GM23338 (cell line): ENCODE data around the gene PIAS4. TPM values are rescaled to one million over a fixed set of nuclear protein-coding genes. Genes with fewer than 3 reads are reported as not detected.

ENCODE experiments used
- ATAC-seq: fragments of 200-7000 bp; cut with Tn5 transposase; 3 replicates; pipeline ENCODE4 v1.9.1; 2020
- DNase-seq: peaks from one replicate; pipeline ENCODE4 v3.0.0-alpha.2; 2015; ENCODE audit warnings: low spot score
- H2AFZ ChIP-seq: fragments of 200-600 bp; sonication (generic); 2 replicates; pipeline ENCODE4 v1.8.0; 2016; ENCODE audit warnings: antibody characterized with exemption, mild to moderate bottlenecking, moderate library complexity
- H3F3A ChIP-seq: fragments of 200-600 bp; sonication (generic); replicated peaks from 2 replicates; pipeline ENCODE4 v1.8.0; 2017; ENCODE audit warnings: antibody characterized with exemption, mixed run types, low read depth
- H3K27ac ChIP-seq: fragments of 200-600 bp; sonication (generic); 2 replicates; pipeline ENCODE4 v1.6.1; 2016; ENCODE audit warnings: low read depth
- H3K27me3 ChIP-seq: fragments of 200-600 bp; sonication (generic); 2 replicates; pipeline ENCODE4 v1.8.0; 2016; ENCODE audit warnings: mild to moderate bottlenecking, mixed run types, moderate library complexity; ENCODE audit not compliant: insufficient read depth
- H3K36me3 ChIP-seq: fragments of 200-600 bp; sonication (generic); 2 replicates; pipeline ENCODE4 v1.8.0; 2016; ENCODE audit warnings: mild to moderate bottlenecking; ENCODE audit not compliant: insufficient read depth
- H3K4me1 ChIP-seq: fragments of 200-600 bp; sonication (generic); 2 replicates; pipeline ENCODE4 v1.8.0; 2016; ENCODE audit warnings: mild to moderate bottlenecking, moderate library complexity; ENCODE audit not compliant: insufficient read depth
- H3K4me2 ChIP-seq: fragments of 200-600 bp; sonication (generic); 2 replicates; pipeline ENCODE4 v1.7.1; 2017; ENCODE audit warnings: mixed run types
- H3K4me3 ChIP-seq: fragments of 200-600 bp; sonication (generic); 2 replicates; pipeline ENCODE4 v1.6.1; 2016; ENCODE audit warnings: mixed run types
- H3K79me2 ChIP-seq: fragments of 200-600 bp; sonication (generic); replicated peaks from 2 replicates; pipeline ENCODE4 v1.8.0; 2017; ENCODE audit warnings: mild to moderate bottlenecking; ENCODE audit not compliant: insufficient read depth
- H3K9me2 ChIP-seq: fragments of 200-600 bp; sonication (generic); 2 replicates; pipeline ENCODE4 v1.8.0; 2017; ENCODE audit not compliant: insufficient read depth
- H4K20me1 ChIP-seq: fragments of 200-600 bp; sonication (generic); replicated peaks from 2 replicates; pipeline ENCODE4 v1.8.0; 2017; ENCODE audit warnings: mild to moderate bottlenecking; ENCODE audit not compliant: insufficient read depth
- H3K27ac Mint-ChIP-seq: 2 replicates; pipeline ENCODE4 v1.8.0; 2020; ENCODE audit warnings: inconsistent platforms, mild to moderate bottlenecking, moderate library complexity, mixed read lengths
- H3K27me3 Mint-ChIP-seq: 3 replicates; pipeline ENCODE4 v1.8.0; 2022; ENCODE audit warnings: low read depth, mild to moderate bottlenecking, moderate library complexity, mixed read lengths, inconsistent platforms; ENCODE audit not compliant: insufficient read depth, poor library complexity
- H3K36me3 Mint-ChIP-seq: 3 replicates; pipeline ENCODE4 v1.8.0; 2021; ENCODE audit warnings: low read depth, mild to moderate bottlenecking, inconsistent platforms, moderate library complexity, mixed read lengths
- H3K4me1 Mint-ChIP-seq: 3 replicates; pipeline ENCODE4 v1.8.0; 2020; ENCODE audit warnings: mild to moderate bottlenecking, inconsistent platforms, mixed read lengths
- H3K4me3 Mint-ChIP-seq: 3 replicates; pipeline ENCODE4 v1.8.0; 2021; ENCODE audit warnings: moderate library complexity, mild to moderate bottlenecking, inconsistent platforms, mixed read lengths
- H3K9me3 Mint-ChIP-seq: 3 replicates; pipeline ENCODE4 v1.8.0; 2020; ENCODE audit warnings: moderate library complexity, mild to moderate bottlenecking, inconsistent platforms, mixed read lengths
- CREB1 ChIP-seq: fragments of 250-450 bp; sonication (Bioruptor Pico); IDR thresholded peaks from 2 replicates; pipeline ENCODE4 v1.5.0; 2020; ENCODE audit warnings: low read depth, mild to moderate bottlenecking, moderate library complexity
- CTCF ChIP-seq, 2 experiments: fragments of 200-600 bp in 1 of 2; sonication (generic) in 1 of 2; conservative IDR thresholded peaks; 2 replicates each; pipeline versions ENCODE4 v1.5.1 to v1.6.1; 2016 to 2017; ENCODE audit warnings: antibody characterized with exemption in 2 of 2, low read depth in 2 of 2, mild to moderate bottlenecking in 2 of 2, moderate library complexity in 1 of 2
- JUNB ChIP-seq: IDR thresholded peaks from one replicate; pipeline ENCODE4 v1.6.1; 2016; ENCODE audit warnings: antibody characterized with exemption; ENCODE audit not compliant: unreplicated experiment
- NANOG ChIP-seq: IDR thresholded peaks from 2 replicates; pipeline ENCODE4 v1.6.1; 2016; ENCODE audit warnings: antibody characterized with exemption, borderline replicate concordance
- POLR2AphosphoS5 ChIP-seq: IDR thresholded peaks from 2 replicates; pipeline ENCODE4 v1.6.1; 2016; ENCODE audit warnings: antibody characterized with exemption, low read depth
- ZNF331 ChIP-seq: fragments of 250-450 bp; sonication (Bioruptor Pico); IDR thresholded peaks from 2 replicates; pipeline ENCODE4 v1.5.0; 2020; ENCODE audit warnings: low read depth, mild to moderate bottlenecking, moderate library complexity
- ZNF462 ChIP-seq: fragments of 250-450 bp; sonication (Bioruptor Pico); IDR thresholded peaks from 2 replicates; pipeline ENCODE4 v1.5.0; 2020; ENCODE audit warnings: mild to moderate bottlenecking, moderate library complexity
- polyA plus RNA-seq: library from polyadenylated mRNA; unstranded; fragments of >200 nt; fragmentation: Nextera tagmentation; extraction: Ambion mirVana; gene quantifications from 2 replicates; pipeline ENCODE4 v1.2.1, GENCODE V29; 2016
- total RNA-seq: library from RNA; depleted of rRNA; stranded (reverse); fragments of >200 nt; shearing (Covaris generic); gene quantifications from 2 replicates; pipeline ENCODE4 v1.2.3, GENCODE V29; 2014

Gene PIAS4
- total and polyA plus RNA-seq, 2 experiments from 2014 or later, result 17.0 to 48.4 TPM

- peaks cover 5% of the 10 kb centered on the region; the same call in 1 of the 2 replicates for H3F3A ChIP-seq
- H2AFZ ChIP-seq, result no peak overlapping the region
- DNase-seq, result no peak
- H4K20me1 ChIP-seq, result no peaks in the 10 kb centered on the region; the same call in 1 of the 2 replicates
- Mint-ChIP-seq H3K27me3 (peaks cover 2% of the 10 kb centered on the region), H3K36me3 (peaks cover 12% of the 10 kb centered on the region), H3K4me1 (no peaks in the 10 kb centered on the region; the same call in 2 of the 3 replicates), H3K4me3 (no peak overlapping the region; the same call in 2 of the 3 replicates), H3K9me3 (no peaks in the 10 kb centered on the region), H3K27ac (no peak overlapping the region)
- no peak overlapping the region for H3K4me3 ChIP-seq
- H3K9me2 ChIP-seq, result no peaks in the 10 kb centered on the region
- H3K4me1 ChIP-seq, result no peaks in the 10 kb centered on the region
- H3K4me2 ChIP-seq, result no peak overlapping the region
- H3K36me3 ChIP-seq, result no peaks in the 10 kb centered on the region; the same call in 1 of the 2 replicates
- ATAC-seq, result no peak
- no peaks in the 10 kb centered on the region for H3K79me2 ChIP-seq
- no peak for TF ChIP-seq NANOG
- TF ChIP-seq CREB1, result no peak
- TF ChIP-seq POLR2AphosphoS5, result no peak
- no peak for TF ChIP-seq ZNF462 (CRISPR knock-in tag)
- no peak for TF ChIP-seq CTCF (conservative IDR thresholded peaks at IDR 0.05; ENCODE audit: low read depth in 2 of 2)
- no peak for TF ChIP-seq JUNB
- no peak for TF ChIP-seq ZNF331
- H3K27ac ChIP-seq, result no peak overlapping the region
- no peaks in the 10 kb centered on the region for H3K27me3 ChIP-seq
These were observed 27.6 kb downstream of the PIAS4 start for GRCh38 chr19:4035018-4035566.
